ENCODE results near the gene RASA3. TPM values are rescaled to one million over a fixed set of nuclear protein-coding genes. Genes with fewer than 3 reads are reported as not detected.

The RASA3 gene
- total and polyA plus RNA-seq, 2 of the 4 experiments (the other 2 are of a cell fraction), result 21.0 to 31.4 TPM

- no peak for TF ChIP-seq CEBPB (IDR thresholded peaks at IDR 0.05; ENCODE audit: low read depth, low read length)
- no peak for TF ChIP-seq CTCF (conservative IDR thresholded peaks at IDR 0.05; ENCODE audit: low read depth, low read length)
- TF ChIP-seq SMC3 (IDR thresholded peaks at IDR 0.05; ENCODE audit: low read depth, low read length), result no peak
- no peak for TF ChIP-seq RCOR1 (IDR thresholded peaks at IDR 0.05; ENCODE audit: insufficient replicate concordance, low read length)
- no peak for TF ChIP-seq RFX5 (IDR thresholded peaks at IDR 0.05; ENCODE audit: low read depth, low read length)
- Histone ChIP-seq H2AK9ac (replicated peaks; ENCODE audit: low read depth, low read length, poor library complexity) (peak overlapping the region; percentile 16), H3K9me1 (ENCODE audit: insufficient read depth, low read length) (peaks cover 21% of the 10 kb centered on the region), H3K4me1 (ENCODE audit: control insufficient read depth, insufficient read depth, low read length) (peaks cover 17% of the 10 kb centered on the region), H3K27me3 (ENCODE audit: control insufficient read depth, insufficient read depth, low read length) (no peaks in the 10 kb centered on the region), H4K91ac (ENCODE audit: insufficient read depth, low read depth, low read length) (peak overlapping the region; percentile 58), H3K36me3 (ENCODE audit: control insufficient read depth, insufficient read depth, low read length) (peaks cover 42% of the 10 kb centered on the region), H3K4me2 (ENCODE audit: low read depth, low read length) (no peak overlapping the region), H2BK15ac (ENCODE audit: low read depth, low read length) (peak overlapping the region; percentile 56; the same call in 1 of the 3 replicates), H2AFZ (replicated peaks; ENCODE audit: low read length, poor library complexity) (peak overlapping the region; percentile 8), H2BK5ac (ENCODE audit: low read depth, low read length, poor library complexity, severe bottlenecking) (peak overlapping the region; percentile 54), H3K4me3 (ENCODE audit: insufficient read depth, low read depth, low read length) (no peak overlapping the region), H3K18ac (ENCODE audit: low read depth, low read length) (peak overlapping the region; percentile 66), H2BK20ac (ENCODE audit: low read depth, low read length) (0 out of 2 replicates have a peak overlapping the region, but pooled peaks have one; percentile 22), H3K23ac (ENCODE audit: low read depth, low read length) (peak overlapping the region; percentile 76; the same call in 1 of the 2 replicates), H4K20me1 (ENCODE audit: insufficient read depth, low read length) (peaks cover 58% of the 10 kb centered on the region), H4K8ac (ENCODE audit: low read depth in 2 of 2, low read length in 2 of 2) (0 out of 4 replicates have a peak overlapping the region, but pooled peaks of 1 of the 2 experiments have one; percentile 30), H3K9me3 (ENCODE audit: control insufficient read depth, insufficient read depth, low read length) (no peaks in the 10 kb centered on the region), H3K27ac (ENCODE audit: insufficient read depth, low read length) (peak overlapping the region; percentile 79; the same call in 1 of the 2 replicates), H4K5ac (ENCODE audit: low read depth, low read length) (peak overlapping the region; percentile 52), H3K79me1 (ENCODE audit: low read depth in 1 of 2, low read length in 2 of 2) (peaks cover 17 to 75% of the 10 kb centered on the region in 2 experiments; a peak in 3 of 4 replicates), H3K14ac (replicated peaks; ENCODE audit: low read depth, low read length) (peak overlapping the region; percentile 68), H3K56ac (ENCODE audit: extremely low read depth, insufficient read depth, low read length) (no peak overlapping the region), H3K4ac (ENCODE audit: low read depth, low read length) (peak overlapping the region; percentile 33), H2AK5ac (ENCODE audit: low read depth, low read length) (peak overlapping the region; percentile 21; the same call in 1 of the 2 replicates), H2BK120ac (ENCODE audit: low read depth, low read length) (peak overlapping the region; percentile 5; the same call in 1 of the 2 replicates), H3K9ac (ENCODE audit: low read depth, low read length) (no peak overlapping the region)
- in situ Hi-C loops (cut with MboI; ENCODE audit: low sequenced_read_pairs) (no loop called here), intact Hi-C loops (cut with micrococcal nuclease) (no loop called here), dilution Hi-C loops (cut with HindIII; ENCODE audit: low sequenced_read_pairs, unreplicated experiment) (no loop called here)
- ChIA-PET POLR2A (ENCODE audit: unreplicated experiment) (interaction anchor here (0.6 kb wide), 1 partner anchor 19 kb away, joined by 3 read pairs; no protein-coding TSS in a partner anchor), CTCF (no interaction called here)
- BruUV-seq (replicated peaks), result no TSS peak
- DNase-seq (no peak), ATAC-seq (ENCODE audit: low read depth) (no peak)
- WGBS, 2 experiments (ENCODE audit: extremely low coverage in 2 of 2, insufficient read length in 1 of 2), result 75% methylated on average over 7 of the region's 21 CpGs; no CpG with 5 or more reads in 1 of the 2 experiments
Observed at GRCh38 chr13:114045113-114045735, 87.2 kb downstream of the RASA3 start.

All from IMR-90 (cell line).